H9 (cell line): ENCODE data around the gene ASS1. TPM values are rescaled to one million over a fixed set of nuclear protein-coding genes. Genes with fewer than 3 reads are reported as not detected.
A peak's percentile ranks its signal among the peaks of the same experiment; 100 is the strongest.

Experiments
- DNase-seq: peaks from one replicate; pipeline ENCODE4 v3.0.0-alpha.2; 2017
- H2AFZ ChIP-seq: one replicate; pipeline ENCODE4 v1.6.1; 2013; ENCODE audit warnings: mild to moderate bottlenecking, low read length, control low read depth, moderate library complexity
- H2AK5ac ChIP-seq: 2 replicates; pipeline ENCODE4 v1.6.1; 2013; ENCODE audit warnings: low read length, control low read depth, mixed read lengths; ENCODE audit not compliant: insufficient read length
- H2BK120ac ChIP-seq: one replicate; pipeline ENCODE4 v1.6.1; 2013; ENCODE audit warnings: low read depth, mild to moderate bottlenecking, low read length, control low read depth, inconsistent platforms; ENCODE audit not compliant: poor library complexity, severe bottlenecking
- H2BK12ac ChIP-seq: 2 replicates; pipeline ENCODE4 v1.6.1; 2013; ENCODE audit warnings: low read length, control low read depth, mixed read lengths, low read depth; ENCODE audit not compliant: insufficient read length
- H2BK15ac ChIP-seq: 2 replicates; pipeline ENCODE4 v1.6.1; 2013; ENCODE audit warnings: low read depth, low read length, control low read depth
- H2BK20ac ChIP-seq: one replicate; pipeline ENCODE4 v1.6.1; 2013; ENCODE audit warnings: low read depth, mild to moderate bottlenecking, low read length, control low read depth, inconsistent platforms; ENCODE audit not compliant: poor library complexity, severe bottlenecking
- H2BK5ac ChIP-seq: 2 replicates; pipeline ENCODE4 v1.6.1; 2013; ENCODE audit warnings: low read length, control low read depth, mixed read lengths; ENCODE audit not compliant: insufficient read length
- H3K14ac ChIP-seq: 2 replicates; pipeline ENCODE4 v1.6.1; 2013; ENCODE audit warnings: low read length, control low read depth; ENCODE audit not compliant: insufficient read depth
- H3K18ac ChIP-seq: 2 replicates; pipeline ENCODE4 v1.6.1; 2013; ENCODE audit warnings: low read depth, mild to moderate bottlenecking, mixed read lengths, low read length, control low read depth; ENCODE audit not compliant: insufficient read length
- H3K23ac ChIP-seq: 2 replicates; pipeline ENCODE4 v1.6.1; 2013; ENCODE audit warnings: low read length, control low read depth, mixed read lengths, low read depth; ENCODE audit not compliant: insufficient read length
- H3K23me2 ChIP-seq: 2 replicates; pipeline ENCODE4 v1.6.1; 2013; ENCODE audit warnings: low read depth, mild to moderate bottlenecking, mixed read lengths, low read length, control low read depth; ENCODE audit not compliant: insufficient read length, poor library complexity, severe bottlenecking
- H3K27ac ChIP-seq: 2 replicates; pipeline ENCODE4 v1.5.1; 2013; ENCODE audit warnings: low read length, control low read depth, mixed read lengths, low read depth; ENCODE audit not compliant: insufficient read length
- H3K27me3 ChIP-seq: 2 replicates; pipeline ENCODE4 v1.6.1; 2013; ENCODE audit warnings: low read length, control low read depth, inconsistent platforms; ENCODE audit not compliant: insufficient read depth
- H3K4ac ChIP-seq: 2 replicates; pipeline ENCODE4 v1.6.1; 2013; ENCODE audit warnings: low read depth, mild to moderate bottlenecking, control low read depth, inconsistent platforms, low read length, moderate library complexity
- H3K4me1 ChIP-seq: 2 replicates; pipeline ENCODE4 v1.6.1; 2013; ENCODE audit warnings: low read length, control low read depth, inconsistent platforms; ENCODE audit not compliant: insufficient read depth
- H3K4me2 ChIP-seq: 2 replicates; pipeline ENCODE4 v1.6.1; 2013; ENCODE audit warnings: low read length, control low read depth, mixed read lengths; ENCODE audit not compliant: insufficient read length, insufficient read depth
- H3K56ac ChIP-seq: 2 replicates; pipeline ENCODE4 v1.6.1; 2013; ENCODE audit warnings: low read depth, mild to moderate bottlenecking, mixed read lengths, low read length, control low read depth; ENCODE audit not compliant: insufficient read length
- H3K79me1 ChIP-seq: 2 replicates; pipeline ENCODE4 v1.6.1; 2013; ENCODE audit warnings: low read depth, mild to moderate bottlenecking, moderate library complexity, low read length, control low read depth, inconsistent platforms; ENCODE audit not compliant: insufficient read depth, poor library complexity, severe bottlenecking
- H3K79me2 ChIP-seq: 2 replicates; pipeline ENCODE4 v1.6.1; 2013; ENCODE audit warnings: low read length, control low read depth, inconsistent platforms; ENCODE audit not compliant: insufficient read depth
- H3K9ac ChIP-seq: 2 replicates; pipeline ENCODE4 v1.6.1; 2013; ENCODE audit warnings: low read length, control low read depth, mixed read lengths; ENCODE audit not compliant: insufficient read length; ENCODE audit errors: extremely low read depth
- H3K9me3 ChIP-seq: one replicate; pipeline ENCODE4 v1.6.1; 2013; ENCODE audit warnings: low read depth, low read length, inconsistent platforms; ENCODE audit not compliant: control insufficient read depth
- H3T11ph ChIP-seq: one replicate; pipeline ENCODE4 v1.6.1; 2013; ENCODE audit warnings: mild to moderate bottlenecking, low read length, control low read depth, inconsistent platforms
- H4K20me1 ChIP-seq: one replicate; pipeline ENCODE4 v1.6.1; 2013; ENCODE audit not compliant: control insufficient read depth, insufficient read length, insufficient read depth
- H4K5ac ChIP-seq: 2 replicates; pipeline ENCODE4 v1.6.1; 2013; ENCODE audit warnings: low read depth, mild to moderate bottlenecking, mixed read lengths, low read length, control low read depth; ENCODE audit not compliant: insufficient read length
- H4K8ac ChIP-seq: replicated peaks from 2 replicates; pipeline ENCODE4 v1.6.1; 2013; ENCODE audit warnings: low read length, control low read depth, mixed read lengths, low read depth; ENCODE audit not compliant: insufficient read length
- H4K91ac ChIP-seq: 2 replicates; pipeline ENCODE4 v1.6.1; 2013; ENCODE audit warnings: low read depth, mild to moderate bottlenecking, moderate library complexity, mixed read lengths, low read length, control low read depth; ENCODE audit not compliant: insufficient read length
- H3K27ac Mint-ChIP-seq, 3 experiments: 2 replicates in 2 of 3; 3 replicates in 1 of 3; pipeline ENCODE4 v1.8.0; 2020 to 2021; ENCODE audit warnings: mixed read lengths in 3 of 3, mild to moderate bottlenecking in 1 of 3, moderate library complexity in 1 of 3
- H3K27me3 Mint-ChIP-seq: 2 replicates; pipeline ENCODE4 v1.8.0; 2021; ENCODE audit warnings: low read depth, mild to moderate bottlenecking, moderate library complexity, mixed read lengths
- H3K36me3 Mint-ChIP-seq, 3 experiments: 2 replicates in 2 of 3; 3 replicates in 1 of 3; pipeline ENCODE4 v1.8.0; 2020 to 2021; ENCODE audit warnings: low read depth in 3 of 3, mixed read lengths in 3 of 3; ENCODE audit not compliant: insufficient read depth in 1 of 3
- H3K4me1 Mint-ChIP-seq, 2 experiments: 2 replicates each; pipeline ENCODE4 v1.8.0; 2020; ENCODE audit warnings: mixed read lengths in 2 of 2
- H3K4me3 Mint-ChIP-seq, 2 experiments: 2 replicates in 1 of 2; 3 replicates in 1 of 2; pipeline ENCODE4 v1.8.0; 2020 to 2021; ENCODE audit warnings: mild to moderate bottlenecking in 2 of 2, mixed read lengths in 2 of 2, moderate library complexity in 1 of 2
- H3K9me3 Mint-ChIP-seq, 2 experiments: 2 replicates in 1 of 2; 3 replicates in 1 of 2; pipeline ENCODE4 v1.8.0; 2020; ENCODE audit warnings: mild to moderate bottlenecking in 2 of 2, mixed read lengths in 2 of 2, moderate library complexity in 1 of 2
- CTCF ChIP-seq: fragments of 200-600 bp; sonication (generic); conservative IDR thresholded peaks from 3 replicates; pipeline ENCODE4 v1.8.0; 2021; ENCODE audit warnings: antibody characterized with exemption, mild to moderate bottlenecking
- WGBS: extraction: QIAGEN DNeasy Blood & Tissue Kit; methylation state at CpG from one replicate; pipeline ENCODE4 v1.1.7; 2013; ENCODE audit warnings: missing lambda C conversion rate, low lambda C conversion rate, mixed read lengths; ENCODE audit not compliant: insufficient read length; ENCODE audit errors: extremely low coverage; 5-methylcytosine and 5-hydroxymethylcytosine counted together
- total RNA-seq: library from RNA; stranded (reverse); gene quantifications from 2 replicates; pipeline ENCODE4 v1.2.1, GENCODE V29; 2021

ASS1 gene
- total RNA-seq, 1 experiment from 2014 or later: 118 TPM

- Histone ChIP-seq H3K9ac (no peak overlapping the region), H4K8ac (no peak overlapping the region), H4K20me1 (no peaks in the 10 kb centered on the region), H2BK15ac (no peak overlapping the region), H4K91ac (no peak overlapping the region), H3K4ac (no peak overlapping the region), H3K27me3 (no peaks in the 10 kb centered on the region), H4K5ac (no peak overlapping the region), H3K4me2 (no peak overlapping the region), H2BK20ac (no peak overlapping the region), H3K18ac (no peak overlapping the region), H2BK5ac (no peak overlapping the region), H3K23me2 (no peaks in the 10 kb centered on the region), H3K79me2 (no peaks in the 10 kb centered on the region), H3T11ph (no peak overlapping the region), H3K23ac (no peak overlapping the region), H3K27ac (no peak overlapping the region), H3K9me3 (no peaks in the 10 kb centered on the region), H3K79me1 (no peaks in the 10 kb centered on the region), H2BK12ac (no peak overlapping the region), H2AK5ac (no peak overlapping the region), H2AFZ (no peak overlapping the region), H3K14ac (no peak overlapping the region), H2BK120ac (no peak overlapping the region), H3K56ac (no peak overlapping the region), H3K4me1 (no peaks in the 10 kb centered on the region; the same call in 1 of the 2 replicates)
- no peaks in the 10 kb centered on the region; a peak in 1 of 5 replicates for H3K9me3 Mint-ChIP-seq
- DNase-seq: no peak
- H3K4me3 Mint-ChIP-seq: no peak overlapping the region
- H3K36me3 Mint-ChIP-seq: no peaks in the 10 kb centered on the region
- peaks cover 39 to 50% of the 10 kb centered on the region in 2 experiments for H3K4me1 Mint-ChIP-seq
- TF ChIP-seq CTCF: no peak
- H3K27me3 Mint-ChIP-seq: peaks cover 3% of the 10 kb centered on the region; the same call in 1 of the 2 replicates
- WGBS: no CpG with 5 or more reads among the region's 5 CpGs
- peak overlapping the region; percentile 46 to 83 (median 56); a peak in 5 of 7 replicates for H3K27ac Mint-ChIP-seq
Measured at GRCh38 chr9:130521715-130522114, 77.0 kb downstream of the ASS1 start.
